Measurements from ENCODE around the gene TRMO.

DNA sequence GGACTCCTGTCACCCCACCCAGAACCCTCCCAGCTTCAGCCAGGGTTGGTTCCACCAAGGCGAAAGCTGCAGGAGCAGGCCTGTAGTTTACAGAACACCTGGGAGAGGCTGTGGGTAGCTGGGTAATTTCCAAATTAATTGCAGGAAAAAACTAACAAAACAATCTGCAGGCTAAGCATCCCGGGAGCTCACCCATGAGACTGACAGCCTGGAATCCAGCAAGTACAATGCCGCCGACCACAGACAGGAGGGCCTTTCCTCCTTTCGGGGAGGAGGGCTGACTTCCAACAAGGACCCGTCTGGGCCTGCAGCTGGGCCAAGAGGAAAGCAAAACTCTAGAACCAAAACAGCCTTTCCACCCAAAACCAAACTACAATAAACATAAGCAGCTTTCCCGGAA lies 59.0 kb downstream of the TRMO start:
- TF ChIP-seq CTCF (IDR thresholded peaks at IDR 0.05) (no peak), ZFX (IDR thresholded peaks at IDR 0.05; ENCODE audit: borderline replicate concordance) (no peak)

All from 22Rv1 (cell line).